ENCODE measurements around the gene SLC6A1. TPM values are rescaled to one million over a fixed set of nuclear protein-coding genes. Genes with fewer than 3 reads are reported as not detected.

The SLC6A1 gene
- total and polyA plus RNA-seq, 11 donors: 0.40 to 3.1 (median 1.2) TPM

DNA sequence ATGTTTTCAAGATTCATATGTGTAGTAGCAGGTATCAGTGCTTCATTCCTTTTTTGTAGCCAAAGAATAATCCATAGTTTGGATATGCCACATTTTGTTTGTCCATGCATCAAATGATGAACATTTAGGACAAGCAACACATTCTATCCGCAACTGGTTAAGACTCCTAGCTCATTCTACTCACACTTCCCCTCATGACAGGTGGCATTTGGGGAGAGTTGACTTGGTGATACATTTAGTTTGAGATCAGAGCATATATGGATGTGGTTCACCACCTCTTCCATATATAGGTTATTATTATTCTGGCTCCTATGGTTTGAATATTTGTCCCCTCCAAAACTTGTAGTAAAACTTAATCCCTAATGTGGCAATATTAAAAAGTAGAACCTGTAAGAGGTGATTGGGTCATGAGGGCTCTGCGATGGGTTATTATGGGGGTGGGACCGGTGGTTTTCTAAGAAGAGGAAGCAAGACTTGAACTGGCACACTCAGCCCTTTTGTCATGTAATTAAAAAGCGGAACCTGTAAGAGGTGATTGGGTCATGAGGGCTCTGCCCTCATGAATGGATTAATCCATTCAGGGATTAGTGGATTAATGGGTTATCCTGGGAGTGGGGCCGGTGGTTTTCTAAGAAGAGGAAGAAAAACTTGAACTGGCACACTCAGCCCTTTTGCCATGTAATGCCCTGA, 86.4 kb downstream of the SLC6A1 start:
- intact Hi-C loops (cut with DNase I): loop anchor here in 1 of 10 donors (10.0 kb wide), 1 partner anchor 246 kb away; no protein-coding TSS in a partner anchor
- Histone ChIP-seq H3K36me3 (no peaks in the 10 kb centered on the region), H3K27ac (no peak overlapping the region), H3K4me1 (peaks cover 0 to 31% (median 0%) of the 10 kb centered on the region in 12 donors), H3K27me3 (peaks cover 0 to 13% (median 0%) of the 10 kb centered on the region in 9 donors), H3K9me3 (no peaks in the 10 kb centered on the region), H3K4me3 (no peak overlapping the region)
- DNase-seq: no peak
- TF ChIP-seq POLR2A (IDR thresholded peaks at IDR 0.05): no peak
- TF ChIP-seq, protein P1, sequence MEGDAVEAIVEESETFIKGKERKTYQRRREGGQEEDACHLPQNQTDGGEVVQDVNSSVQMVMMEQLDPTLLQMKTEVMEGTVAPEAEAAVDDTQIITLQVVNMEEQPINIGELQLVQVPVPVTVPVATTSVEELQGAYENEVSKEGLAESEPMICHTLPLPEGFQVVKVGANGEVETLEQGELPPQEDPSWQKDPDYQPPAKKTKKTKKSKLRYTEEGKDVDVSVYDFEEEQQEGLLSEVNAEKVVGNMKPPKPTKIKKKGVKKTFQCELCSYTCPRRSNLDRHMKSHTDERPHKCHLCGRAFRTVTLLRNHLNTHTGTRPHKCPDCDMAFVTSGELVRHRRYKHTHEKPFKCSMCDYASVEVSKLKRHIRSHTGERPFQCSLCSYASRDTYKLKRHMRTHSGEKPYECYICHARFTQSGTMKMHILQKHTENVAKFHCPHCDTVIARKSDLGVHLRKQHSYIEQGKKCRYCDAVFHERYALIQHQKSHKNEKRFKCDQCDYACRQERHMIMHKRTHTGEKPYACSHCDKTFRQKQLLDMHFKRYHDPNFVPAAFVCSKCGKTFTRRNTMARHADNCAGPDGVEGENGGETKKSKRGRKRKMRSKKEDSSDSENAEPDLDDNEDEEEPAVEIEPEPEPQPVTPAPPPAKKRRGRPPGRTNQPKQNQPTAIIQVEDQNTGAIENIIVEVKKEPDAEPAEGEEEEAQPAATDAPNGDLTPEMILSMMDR (IDR thresholded peaks at IDR 0.05): no peak
- 79 to 91% (median 84%) methylated on average over 5 of the region's 5 CpGs for WGBS, 4 donors
- ATAC-seq: no peak

DNA sequence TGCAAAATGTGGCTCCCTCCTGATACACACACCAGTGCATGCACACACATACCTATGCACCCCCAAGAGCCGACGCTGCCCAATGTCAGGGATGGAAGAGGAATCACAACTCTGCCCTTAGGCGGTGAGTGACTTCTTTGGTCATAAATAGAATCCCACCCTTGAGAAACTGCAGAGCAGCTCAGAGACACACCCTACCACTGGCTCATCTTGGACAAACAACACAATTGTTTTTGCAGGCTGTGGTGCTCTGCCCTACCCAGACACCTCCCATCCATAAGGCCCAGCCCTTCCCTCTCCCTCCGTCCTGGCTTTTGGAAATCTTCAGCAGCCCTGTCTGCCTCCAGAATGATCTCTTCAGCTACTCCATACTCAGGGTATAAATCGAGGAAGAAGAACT, 87.9 kb downstream of the SLC6A1 start:
- ATAC-seq (no peak), DNase-seq (no peak)
- WGBS, 4 donors: 78 to 79% (median 79%) methylated on average over 5 of the region's 5 CpGs
- Histone ChIP-seq H3K27ac (no peak overlapping the region), H3K9me3 (no peaks in the 10 kb centered on the region), H3K4me3 (no peak overlapping the region), H3K36me3 (no peaks in the 10 kb centered on the region), H3K27me3 (peaks cover 0 to 5% (median 0%) of the 10 kb centered on the region in 9 donors), H3K4me1 (peaks cover 0 to 35% (median 0%) of the 10 kb centered on the region in 12 donors)
- TF ChIP-seq POLR2A (IDR thresholded peaks at IDR 0.05): no peak
- TF ChIP-seq, protein P1 (IDR thresholded peaks at IDR 0.05): no peak
- intact Hi-C loops (cut with DNase I): no loop called here

DNA sequence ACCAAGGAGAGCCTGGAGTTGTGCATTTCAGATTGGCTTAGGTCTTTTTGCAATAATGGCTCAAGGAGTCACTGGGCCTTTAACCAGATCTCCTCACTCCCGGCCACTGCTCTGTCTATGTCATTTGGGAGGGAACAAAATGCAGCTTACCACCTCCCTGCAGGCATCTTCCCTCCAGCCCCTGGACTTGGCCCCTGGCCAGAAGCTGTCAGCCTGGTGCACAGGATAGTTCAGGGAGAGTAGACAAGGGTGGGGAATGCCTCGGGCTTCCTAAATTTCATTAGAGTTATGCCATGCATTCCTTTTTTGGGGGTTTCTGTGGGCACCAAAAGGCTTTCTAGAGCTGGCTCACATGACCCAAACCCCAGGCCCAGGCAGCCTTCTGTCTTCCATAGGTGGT, 91.5 kb downstream of the SLC6A1 start:
- ATAC-seq: no peak
- H3K4me3 ChIP-seq: no peak overlapping the region
- WGBS, 4 donors: 30 to 64% (median 39%) methylated on average over 1 to 2 of the region's 2 CpGs
- DNase-seq: no peak
- peaks cover 0 to 15% (median 0%) of the 10 kb centered on the region in 12 donors for H3K4me1 ChIP-seq
- intact Hi-C loops (cut with DNase I): no loop called here
- no peak overlapping the region for H3K27ac ChIP-seq
- H3K27me3 ChIP-seq: no peaks in the 10 kb centered on the region
- H3K36me3 ChIP-seq: no peaks in the 10 kb centered on the region
- no peaks in the 10 kb centered on the region for H3K9me3 ChIP-seq
- no peak for TF ChIP-seq POLR2A (IDR thresholded peaks at IDR 0.05)
- TF ChIP-seq, protein P1 (IDR thresholded peaks at IDR 0.05): no peak

DNA sequence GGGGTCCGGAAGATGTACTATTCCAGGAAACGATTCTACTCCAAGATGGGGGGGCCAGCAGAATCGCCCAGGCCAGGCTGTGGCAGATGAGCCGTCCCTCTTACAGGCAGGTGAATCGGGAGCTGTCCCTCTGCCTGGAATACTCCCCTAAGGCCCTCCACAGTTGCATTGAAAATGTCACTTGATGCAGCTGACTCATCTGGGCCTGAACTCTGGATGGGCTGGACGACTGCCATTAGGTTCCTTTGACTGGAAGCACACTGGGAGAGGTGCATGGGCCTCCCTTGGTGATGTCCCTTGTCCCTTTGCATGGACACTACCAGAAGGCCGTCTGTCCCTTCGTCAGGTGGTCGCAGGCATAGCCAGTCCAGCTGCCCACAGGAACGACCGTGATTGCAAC, 92.1 kb downstream of the SLC6A1 start:
- intact Hi-C loops (cut with DNase I): no loop called here
- Histone ChIP-seq H3K27ac (no peak overlapping the region), H3K9me3 (no peaks in the 10 kb centered on the region), H3K36me3 (no peaks in the 10 kb centered on the region), H3K4me3 (no peak overlapping the region), H3K4me1 (peaks cover 0 to 9% (median 0%) of the 10 kb centered on the region in 12 donors), H3K27me3 (no peaks in the 10 kb centered on the region)
- no peak for DNase-seq
- 43 to 86% (median 65%) methylated on average over 2 to 11 of the region's 11 CpGs for WGBS, 4 donors
- peak in 1 of 4 donors; percentile 20 for ATAC-seq
- TF ChIP-seq, protein P1 (IDR thresholded peaks at IDR 0.05): no peak
- TF ChIP-seq POLR2A (IDR thresholded peaks at IDR 0.05): no peak

Measured in heart left ventricle (tissue), 16 donors.